T-helper 1 cell treated with Interleukin-12 subunit alpha and Interleukin-12 subunit beta and Interleukin-4 antibody, amounts not matched to agents 30 μg/mL and 1 μg/mL, for 36 hours (primary cell): ENCODE data around the gene TM7SF3.
A peak's percentile ranks its signal among the peaks of the same experiment; 100 is the strongest.
"Not testable (repeated sequence)": the region's sequence is repeated elsewhere in the genome, so short reads cannot be mapped to it uniquely, and the experiment has no call there.

Experiments
- H3K27ac Mint-ChIP-seq: one replicate; pipeline ENCODE4 v1.8.0; 2021; ENCODE audit warnings: mild to moderate bottlenecking, mixed read lengths
- H3K27me3 Mint-ChIP-seq: one replicate; pipeline ENCODE4 v1.8.0; 2021; ENCODE audit warnings: low read depth, mixed read lengths
- H3K36me3 Mint-ChIP-seq: one replicate; pipeline ENCODE4 v1.8.0; 2021; ENCODE audit warnings: low read depth, mixed read lengths
- H3K4me1 Mint-ChIP-seq: one replicate; pipeline ENCODE4 v1.8.0; 2021; ENCODE audit warnings: low read depth, mixed read lengths
- H3K4me3 Mint-ChIP-seq: one replicate; pipeline ENCODE4 v1.8.0; 2021; ENCODE audit warnings: mild to moderate bottlenecking, moderate library complexity, mixed read lengths
- H3K9me3 Mint-ChIP-seq: one replicate; pipeline ENCODE4 v1.8.0; 2021; ENCODE audit warnings: mixed read lengths

Gene TM7SF3

GRCh38 chr12:27031531-27031930 is 17.3 kb upstream of the TM7SF3 start:
- no peaks in the 10 kb centered on the region for H3K4me1 Mint-ChIP-seq
- peaks cover 46% of the 10 kb centered on the region for H3K36me3 Mint-ChIP-seq
- no peaks in the 10 kb centered on the region for H3K9me3 Mint-ChIP-seq
- H3K27ac Mint-ChIP-seq, result no peak overlapping the region
- no peak overlapping the region for H3K4me3 Mint-ChIP-seq
- H3K27me3 Mint-ChIP-seq, result no peaks in the 10 kb centered on the region

- Mint-ChIP-seq H3K4me1 (peaks cover 32% of the 10 kb centered on the region), H3K36me3 (peaks cover 31% of the 10 kb centered on the region), H3K27me3 (no peaks in the 10 kb centered on the region), H3K27ac (no peak overlapping the region), H3K4me3 (no peak overlapping the region), H3K9me3 (no peaks in the 10 kb centered on the region)
Measured at GRCh38 chr12:27026257-27026656, 12.1 kb upstream of the TM7SF3 start.

DNA sequence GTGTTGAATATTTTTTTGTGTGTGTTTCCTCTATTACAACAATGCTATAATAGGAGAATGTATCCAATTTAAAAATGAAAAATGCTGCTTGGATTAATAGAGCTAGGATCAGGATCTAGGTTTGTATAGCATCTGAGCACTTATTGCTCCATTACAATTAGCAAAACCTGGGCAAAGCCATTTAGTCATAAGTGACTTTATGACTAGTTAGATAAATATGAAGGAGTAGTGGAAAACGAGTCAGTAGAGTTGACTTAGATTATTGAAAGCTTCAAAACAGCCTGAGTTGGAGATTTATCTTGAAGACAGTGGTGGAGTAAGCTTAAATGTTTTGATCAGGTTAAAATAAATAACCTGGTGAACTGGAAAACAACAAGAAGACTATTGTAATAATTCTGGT is 10.9 kb upstream of the TM7SF3 start:
- no peak overlapping the region for H3K4me3 Mint-ChIP-seq
- H3K9me3 Mint-ChIP-seq, result no peaks in the 10 kb centered on the region
- H3K27me3 Mint-ChIP-seq, result no peaks in the 10 kb centered on the region
- peaks cover 32% of the 10 kb centered on the region for H3K4me1 Mint-ChIP-seq
- H3K36me3 Mint-ChIP-seq, result peaks cover 29% of the 10 kb centered on the region
- no peak overlapping the region for H3K27ac Mint-ChIP-seq

- H3K9me3 Mint-ChIP-seq, result no peaks in the 10 kb centered on the region
- peaks cover 32% of the 10 kb centered on the region for H3K4me1 Mint-ChIP-seq
- H3K27me3 Mint-ChIP-seq, result no peaks in the 10 kb centered on the region
- H3K27ac Mint-ChIP-seq, result peak overlapping the region; percentile 14
- H3K36me3 Mint-ChIP-seq, result peaks cover 22% of the 10 kb centered on the region
- H3K4me3 Mint-ChIP-seq, result peak overlapping the region; percentile 48
Measured at GRCh38 chr12:27024291-27024690, 10.1 kb upstream of the TM7SF3 start.

- Mint-ChIP-seq H3K9me3 (no peaks in the 10 kb centered on the region), H3K4me3 (peak overlapping the region; percentile 14), H3K27ac (no peak overlapping the region), H3K4me1 (peaks cover 38% of the 10 kb centered on the region), H3K36me3 (peaks cover 9% of the 10 kb centered on the region), H3K27me3 (no peaks in the 10 kb centered on the region)
Measured at GRCh38 chr12:27020761-27021160, 6.6 kb upstream of the TM7SF3 start.

DNA sequence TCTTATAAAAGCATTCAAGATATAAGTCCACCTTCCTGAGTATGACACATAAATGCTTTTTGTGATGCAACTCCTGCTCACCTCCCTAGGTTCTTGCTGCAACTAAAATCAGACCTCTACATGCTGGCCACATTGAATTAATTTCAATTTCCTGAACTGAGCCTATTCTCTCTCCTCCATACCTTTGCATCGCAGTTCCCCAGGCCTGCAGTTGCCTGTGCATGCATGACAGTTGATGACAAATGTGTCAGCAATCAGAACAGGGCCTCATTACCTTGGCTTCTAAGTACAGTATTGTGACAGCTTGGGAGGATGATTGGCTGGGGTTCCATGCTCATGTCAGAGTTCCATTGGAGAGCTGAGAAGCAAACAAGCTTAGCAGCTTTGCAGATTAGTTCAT is 3.9 kb upstream of the TM7SF3 start:
- H3K27ac Mint-ChIP-seq, result no peak overlapping the region
- H3K4me3 Mint-ChIP-seq, result no peak overlapping the region
- H3K9me3 Mint-ChIP-seq, result no peaks in the 10 kb centered on the region
- no peaks in the 10 kb centered on the region for H3K27me3 Mint-ChIP-seq
- H3K36me3 Mint-ChIP-seq, result peaks cover 6% of the 10 kb centered on the region
- peaks cover 34% of the 10 kb centered on the region for H3K4me1 Mint-ChIP-seq

DNA sequence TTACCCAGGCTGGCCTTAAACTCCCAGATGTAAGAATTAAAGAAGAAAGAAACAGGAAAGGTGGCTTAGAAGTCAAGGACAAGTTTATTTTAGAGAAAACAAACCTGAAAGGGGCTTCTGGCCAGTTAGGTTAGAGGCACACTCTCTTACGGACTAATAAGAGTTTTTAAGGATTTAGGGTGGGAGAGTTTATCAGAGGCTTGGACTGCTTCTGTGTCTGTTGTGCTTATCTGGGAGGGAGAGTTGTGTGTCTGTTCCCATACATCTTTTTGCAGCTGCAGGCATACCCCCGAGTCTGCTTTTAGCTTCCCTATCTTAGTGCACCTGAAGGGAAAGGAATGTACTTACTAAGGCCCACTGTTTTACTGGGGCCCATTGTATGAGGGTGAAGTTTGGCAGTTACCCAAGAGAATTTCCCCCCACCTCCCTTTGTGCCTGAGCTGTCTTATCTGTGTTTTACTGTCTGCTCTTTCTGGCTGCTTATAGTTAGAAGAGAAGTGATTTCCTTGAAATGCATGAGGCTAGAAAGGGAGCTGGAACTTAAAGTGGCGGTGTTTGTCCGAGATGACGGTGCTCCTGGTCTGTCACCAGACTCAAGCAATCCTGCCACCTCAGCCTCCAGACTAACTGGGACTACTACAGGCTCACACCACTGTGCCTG is 3.1 kb upstream of the TM7SF3 start:
- not testable (repeated sequence) for H3K9me3 Mint-ChIP-seq, H3K27ac Mint-ChIP-seq, H3K4me3 Mint-ChIP-seq, H3K36me3 Mint-ChIP-seq, H3K27me3 Mint-ChIP-seq
- peaks cover 34% of the 10 kb centered on the region for H3K4me1 Mint-ChIP-seq

DNA sequence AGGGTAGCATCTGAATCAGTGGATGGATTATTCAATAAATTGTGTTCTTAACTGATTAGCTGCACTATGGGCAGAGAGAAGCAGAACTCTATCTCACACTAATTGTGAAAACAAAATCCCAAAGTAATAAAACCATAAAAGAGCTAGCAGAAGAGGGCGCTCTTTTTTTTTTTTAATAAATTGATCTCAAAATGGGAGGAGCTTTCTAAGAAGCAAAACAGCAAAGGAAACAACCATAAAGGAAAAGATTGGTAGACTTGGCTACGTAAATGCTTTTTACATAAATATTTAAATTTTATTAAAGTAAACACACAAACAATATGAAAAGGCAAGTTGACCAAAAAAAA is 1.5 kb upstream of the TM7SF3 start:
- no peaks in the 10 kb centered on the region for H3K27me3 Mint-ChIP-seq
- no peak overlapping the region for H3K4me3 Mint-ChIP-seq
- H3K36me3 Mint-ChIP-seq, result peaks cover 4% of the 10 kb centered on the region
- H3K9me3 Mint-ChIP-seq, result no peaks in the 10 kb centered on the region
- H3K4me1 Mint-ChIP-seq, result peaks cover 36% of the 10 kb centered on the region
- H3K27ac Mint-ChIP-seq, result peak overlapping the region; percentile 94

DNA sequence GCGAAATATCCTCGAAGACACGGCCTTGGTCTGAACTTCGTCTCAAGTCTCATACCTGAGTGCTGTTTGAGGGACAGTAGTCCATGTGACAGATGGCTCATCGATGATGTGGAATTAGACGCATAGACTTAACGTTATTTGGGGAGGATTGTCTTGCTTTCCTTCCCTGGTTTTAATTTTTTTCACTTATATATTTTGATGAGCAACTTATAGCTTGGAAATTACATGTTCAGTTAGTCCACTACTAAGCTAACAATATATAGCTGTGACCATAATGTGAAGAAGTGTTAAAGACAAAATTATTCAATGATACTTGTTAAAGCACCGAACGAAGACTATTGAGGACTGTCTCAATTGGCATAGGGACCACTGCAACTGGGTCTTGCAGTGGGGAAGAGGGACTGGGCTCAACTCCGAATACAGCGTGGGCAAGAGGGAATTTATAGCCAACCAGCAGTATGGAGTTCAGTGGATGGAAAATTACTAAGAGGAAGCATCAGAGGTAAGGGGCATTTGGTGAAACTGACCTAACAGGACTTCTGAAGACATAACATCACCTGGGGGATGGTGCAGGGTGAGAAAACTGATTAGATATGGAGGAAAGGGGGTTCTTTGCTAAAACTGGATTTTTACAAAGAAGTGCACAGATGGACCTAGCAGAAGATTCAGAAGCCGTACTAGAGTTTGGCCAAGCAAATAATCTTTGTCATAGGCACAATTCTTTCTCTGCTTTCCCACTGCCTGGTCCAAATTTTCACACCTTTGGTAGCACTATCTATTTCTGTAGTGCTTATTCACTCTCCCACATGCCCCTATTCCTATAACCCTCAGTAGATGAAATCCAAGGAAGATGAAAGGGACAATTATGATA is 910 bp upstream of the TM7SF3 start:
- H3K27ac Mint-ChIP-seq, result peak overlapping the region; percentile 94
- peaks cover 40% of the 10 kb centered on the region for H3K4me1 Mint-ChIP-seq
- no peaks in the 10 kb centered on the region for H3K9me3 Mint-ChIP-seq
- H3K4me3 Mint-ChIP-seq, result peak overlapping the region; percentile 94
- H3K36me3 Mint-ChIP-seq, result peaks cover 9% of the 10 kb centered on the region
- H3K27me3 Mint-ChIP-seq, result no peaks in the 10 kb centered on the region

DNA sequence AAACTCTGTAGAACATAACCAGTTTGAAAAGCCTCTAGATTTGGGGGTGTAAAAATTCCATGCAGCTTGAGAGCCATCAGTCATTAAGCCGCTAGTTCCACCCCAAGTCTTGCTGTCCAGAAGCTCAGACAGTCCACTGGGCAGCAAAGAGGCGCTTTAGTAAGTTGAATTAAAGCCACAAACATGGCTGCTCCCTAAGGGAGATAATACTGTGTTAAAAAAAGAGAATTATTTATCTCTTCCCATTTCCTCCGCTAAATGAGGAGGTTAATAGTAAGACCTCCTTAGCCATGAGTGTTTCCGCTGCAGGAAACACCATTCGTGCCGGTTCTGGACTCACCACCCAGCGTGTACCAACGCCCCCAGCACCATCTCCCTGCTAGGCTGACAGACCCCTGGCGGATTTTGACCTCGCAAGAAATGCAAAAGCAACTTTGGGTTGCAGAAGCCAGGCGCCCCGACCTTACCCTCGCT is 536 bp downstream of the TM7SF3 start:
- peaks cover 11% of the 10 kb centered on the region for H3K36me3 Mint-ChIP-seq
- H3K9me3 Mint-ChIP-seq, result no peaks in the 10 kb centered on the region
- H3K27ac Mint-ChIP-seq, result peak overlapping the region; percentile 92
- H3K4me1 Mint-ChIP-seq, result peaks cover 45% of the 10 kb centered on the region
- peak overlapping the region; percentile 94 for H3K4me3 Mint-ChIP-seq
- H3K27me3 Mint-ChIP-seq, result no peaks in the 10 kb centered on the region

- Mint-ChIP-seq H3K4me3 (peak overlapping the region; percentile 94), H3K4me1 (peaks cover 48% of the 10 kb centered on the region), H3K36me3 (peaks cover 16% of the 10 kb centered on the region), H3K9me3 (no peaks in the 10 kb centered on the region), H3K27ac (no peak overlapping the region), H3K27me3 (no peaks in the 10 kb centered on the region)
Measured at GRCh38 chr12:27012982-27013255, 1.3 kb downstream of the TM7SF3 start.

DNA sequence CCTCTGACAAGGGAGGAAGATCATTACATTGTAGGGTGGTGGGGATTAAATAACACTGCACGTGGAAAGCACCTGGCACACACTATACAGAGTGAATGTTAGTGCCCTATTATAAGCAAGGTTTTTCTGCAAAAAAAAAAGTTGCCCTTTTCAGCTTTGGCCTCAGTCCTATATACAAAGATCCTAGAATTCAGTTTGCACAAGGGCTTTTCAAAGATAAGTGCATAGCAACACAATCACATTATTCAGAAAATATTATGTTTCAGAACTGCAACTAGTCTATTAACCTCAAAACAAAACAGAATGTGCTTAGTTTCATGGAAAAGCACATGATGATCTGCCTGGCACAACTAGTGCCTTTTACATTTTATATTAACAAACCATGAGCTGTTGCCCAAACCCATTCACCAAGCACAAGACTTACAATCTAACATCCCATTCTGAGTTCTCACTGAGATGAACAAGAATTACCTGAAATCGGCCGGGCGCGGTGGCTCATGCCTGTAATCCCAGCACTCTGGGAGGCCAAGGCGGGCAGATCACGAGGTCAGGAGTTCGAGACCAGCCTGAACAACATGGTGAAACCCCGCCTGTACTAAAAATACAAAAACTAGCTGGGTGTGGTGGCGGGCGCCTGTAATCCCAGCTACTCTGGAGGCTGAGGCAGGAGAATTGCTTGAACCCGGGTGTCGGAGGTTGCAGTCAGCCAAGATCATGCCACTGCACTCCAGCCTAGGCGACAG is 1.8 kb downstream of the TM7SF3 start:
- Mint-ChIP-seq H3K27ac (no peak overlapping the region), H3K36me3 (peaks cover 16% of the 10 kb centered on the region), H3K27me3 (no peaks in the 10 kb centered on the region), H3K4me1 (peaks cover 45% of the 10 kb centered on the region), H3K4me3 (peak overlapping the region; percentile 94), H3K9me3 (no peaks in the 10 kb centered on the region)

- Mint-ChIP-seq H3K4me1 (peaks cover 40% of the 10 kb centered on the region), H3K36me3 (peaks cover 17% of the 10 kb centered on the region), H3K27me3 (no peaks in the 10 kb centered on the region), H3K27ac (no peak overlapping the region), H3K9me3 (no peaks in the 10 kb centered on the region), H3K4me3 (no peak overlapping the region)
Measured at GRCh38 chr12:27009881-27010301, 4.3 kb downstream of the TM7SF3 start.

DNA sequence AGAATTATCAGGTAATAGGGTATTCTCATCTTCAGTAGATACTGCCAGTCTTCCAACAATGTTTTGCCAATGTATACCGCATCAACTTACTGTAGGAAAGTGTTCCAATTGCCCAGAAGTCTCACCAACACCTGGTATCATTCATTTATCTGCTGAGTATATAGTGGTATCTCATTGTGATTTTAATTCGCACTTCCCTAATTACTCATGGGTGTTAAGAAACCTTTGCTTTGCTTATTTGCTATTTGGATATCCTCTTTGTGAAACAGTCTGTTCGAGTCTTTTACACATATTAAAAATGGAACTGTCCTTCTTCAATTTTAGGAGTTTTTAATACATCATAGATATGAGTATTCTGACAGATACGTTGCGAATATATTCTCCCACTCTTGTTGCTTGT is 6.1 kb downstream of the TM7SF3 start:
- Mint-ChIP-seq H3K27ac (no peak overlapping the region), H3K9me3 (no peaks in the 10 kb centered on the region), H3K4me1 (peaks cover 32% of the 10 kb centered on the region), H3K36me3 (peaks cover 17% of the 10 kb centered on the region), H3K27me3 (no peaks in the 10 kb centered on the region), H3K4me3 (no peak overlapping the region)
